HG03439 (cell line): ENCODE data around the gene TRABD2B.

Source experiments
- ATAC-seq: cut with Tn5 transposase; IDR thresholded peaks from one replicate; pipeline ENCODE4 v1.9.1; 2021; ENCODE audit warnings: mild to moderate bottlenecking, moderate library complexity; ENCODE audit not compliant: unreplicated experiment

TRABD2B gene

GRCh38 chr1:48022306-48022705 is 25.1 kb upstream of the TRABD2B start:
- ATAC-seq: no peak

- ATAC-seq: no peak
Observed at GRCh38 chr1:48021792-48022191, 24.6 kb upstream of the TRABD2B start.

- no peak for ATAC-seq
Observed at GRCh38 chr1:48019714-48020315, 22.6 kb upstream of the TRABD2B start.

- ATAC-seq: no peak
Observed at GRCh38 chr1:48018799-48019198, 21.6 kb upstream of the TRABD2B start.

- no peak for ATAC-seq
Observed at GRCh38 chr1:48017716-48018115, 20.5 kb upstream of the TRABD2B start.

- ATAC-seq: no peak
Observed at GRCh38 chr1:48016515-48016914, 19.3 kb upstream of the TRABD2B start.

- no peak for ATAC-seq
Observed at GRCh38 chr1:48013270-48013669, 16.1 kb upstream of the TRABD2B start.

- ATAC-seq: no peak
Observed at GRCh38 chr1:48007047-48007446, 9.9 kb upstream of the TRABD2B start.

- ATAC-seq: no peak
Observed at GRCh38 chr1:48006264-48006663, 9.1 kb upstream of the TRABD2B start.

GRCh38 chr1:48005253-48006117 is 8.3 kb upstream of the TRABD2B start:
- ATAC-seq: no peak

- ATAC-seq: no peak
Observed at GRCh38 chr1:48003741-48004531, 6.8 kb upstream of the TRABD2B start.

GRCh38 chr1:48002142-48002541 is 5.0 kb upstream of the TRABD2B start:
- no peak for ATAC-seq

GRCh38 chr1:48001696-48002095 is 4.5 kb upstream of the TRABD2B start:
- no peak for ATAC-seq

- ATAC-seq: no peak
Observed at GRCh38 chr1:48000883-48001282, 3.7 kb upstream of the TRABD2B start.

GRCh38 chr1:47999097-47999496 is 1.9 kb upstream of the TRABD2B start:
- ATAC-seq: no peak

- no peak for ATAC-seq
Observed at GRCh38 chr1:47998396-47998990, 1.3 kb upstream of the TRABD2B start.

- ATAC-seq: no peak
Observed at GRCh38 chr1:47996406-47997226, 569 bp downstream of the TRABD2B start.

- no peak for ATAC-seq
Observed at GRCh38 chr1:47996060-47996405, 1.2 kb downstream of the TRABD2B start.

- ATAC-seq: no peak
Observed at GRCh38 chr1:47995306-47996050, 1.7 kb downstream of the TRABD2B start.
